Stomach (tissue), 9 donors: ENCODE data around the gene CLCA1. TPM values are rescaled to one million over a fixed set of nuclear protein-coding genes. Genes with fewer than 3 reads are reported as not detected.

Experiments used
- DNase-seq, 2 donors: peaks; one replicate each; pipeline versions ENCODE4 v3.0.0 to v3.0.0-alpha.2; 2013 to 2019
- H3K27ac ChIP-seq, 5 donors: fragments of 200-600 bp in 4 of 5; sonication (generic) in 4 of 5; one replicate each; pipeline ENCODE4 v1.5.1; 2013 to 2019; ENCODE audit warnings: mild to moderate bottlenecking in 1 of 5, moderate library complexity in 1 of 5
- H3K27me3 ChIP-seq, 3 donors: fragments of 200-600 bp; sonication (generic); one replicate each; pipeline ENCODE4 v1.5.1; 2017 to 2019; ENCODE audit warnings: mixed run types in 1 of 3
- H3K36me3 ChIP-seq, 4 donors: fragments of 200-600 bp; sonication (generic); 1 replicate in 3 of 4; 2 replicates in 1 of 4; pipeline ENCODE4 v1.5.1; 2016 to 2019
- H3K4me1 ChIP-seq, 4 donors: fragments of 200-600 bp; sonication (generic); one replicate each; pipeline ENCODE4 v1.5.1; 2016 to 2019
- H3K4me3 ChIP-seq, 4 donors: fragments of 200-600 bp; sonication (generic) in 3 of 4; one replicate each; pipeline ENCODE4 v1.5.1; 2016 to 2019; ENCODE audit warnings: mild to moderate bottlenecking in 1 of 4
- H3K9me3 ChIP-seq, 4 donors: fragments of 200-600 bp; sonication (generic); one replicate each; pipeline ENCODE4 v1.5.1; 2016 to 2019
- CTCF ChIP-seq, 7 experiments: fragments of 450-650 bp in 4 of 7; fragments of 200-600 bp in 3 of 7; sonication (generic) in 3 of 7; IDR thresholded peaks; one replicate each; pipeline ENCODE4 v1.5.1; 2016 to 2019; ENCODE audit warnings: antibody characterized with exemption in 7 of 7, control low read depth in 2 of 7, mild to moderate bottlenecking in 1 of 7
- EP300 ChIP-seq: sonication (generic); formaldehyde crosslinking; IDR thresholded peaks from one replicate; pipeline ENCODE4 v1.6.1; 2017; ENCODE audit warnings: antibody characterized with exemption
- POLR2A ChIP-seq, 4 donors: fragments of 450-650 bp; IDR thresholded peaks; one replicate each; pipeline ENCODE4 v1.6.1; 2016; ENCODE audit warnings: antibody characterized with exemption in 4 of 4, control low read depth in 2 of 4, mild to moderate bottlenecking in 1 of 4, moderate library complexity in 1 of 4
- POLR2AphosphoS5 ChIP-seq, 3 donors: sonication (generic); formaldehyde crosslinking; IDR thresholded peaks; one replicate each; pipeline ENCODE4 v1.6.1; 2016; ENCODE audit warnings: antibody characterized with exemption in 3 of 3
- WGBS, 5 donors: extraction: QIAGEN DNeasy Blood & Tissue Kit in 3 of 5; methylation state at CpG; one replicate each; pipeline versions ENCODE4 v1.1.5 to v1.1.7; 2013 to 2018; 5-methylcytosine and 5-hydroxymethylcytosine counted together
- intact Hi-C: fragments of 100-400 bp; cut with DNase I; formaldehyde crosslinking; loops from one replicate; pipeline ENCODE4 v1.15.1; 2023; ENCODE audit warnings: low total_unique reads
- polyA plus RNA-seq, 3 donors: library from polyadenylated mRNA; stranded (reverse); fragments of 200-250 nt; gene quantifications; one replicate each; pipeline ENCODE4 v1.2.3, GENCODE V29; 2013
- total RNA-seq, 5 donors: library from RNA; depleted of rRNA; stranded (reverse); fragments of >200 nt; gene quantifications; one replicate each; pipeline versions ENCODE4 v1.1.0 to v1.2.3, GENCODE V29; 2014 to 2016
- donor health status: healthy with polysubstance abuse.
- donor health status: Bipolar disorder and iron deficiency.
- donor health status: healthy.

CLCA1 gene
- total and polyA plus RNA-seq, 8 donors, result 0.12 to 89.8 (median 13.0) TPM; not detected in 4

DNA sequence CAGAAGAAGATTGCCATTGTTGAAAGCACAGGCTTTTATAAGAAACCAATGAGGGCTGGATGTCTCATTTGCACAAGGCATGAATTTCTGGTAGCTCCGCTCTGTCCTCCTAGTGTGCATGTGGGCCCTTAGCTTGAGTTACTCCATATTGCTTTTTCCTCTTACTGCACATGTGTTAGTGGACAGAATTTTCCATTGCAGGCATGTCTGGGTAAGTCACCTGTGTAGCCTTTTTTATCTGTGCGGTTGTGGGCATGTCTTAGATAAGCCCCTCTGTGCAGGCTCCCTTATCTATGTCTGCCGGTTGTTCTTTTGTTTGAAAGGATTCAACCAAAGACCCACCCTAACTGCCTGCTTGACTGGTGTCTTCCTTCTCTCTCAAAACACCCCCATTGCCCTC, 7.2 kb upstream of the CLCA1 start:
- 52 to 73% (median 56%) methylated on average over 3 of the region's 3 CpGs for WGBS, 5 donors
- peaks cover 0 to 7% (median 0%) of the 10 kb centered on the region in 3 donors for H3K27me3 ChIP-seq
- intact Hi-C loops, result no loop called here
- H3K4me3 ChIP-seq, result no peak overlapping the region
- H3K4me1 ChIP-seq, result no peaks in the 10 kb centered on the region
- H3K27ac ChIP-seq, result no peak overlapping the region
- DNase-seq, result no peak
- TF ChIP-seq CTCF (IDR thresholded peaks at IDR 0.05) (no peak), POLR2AphosphoS5 (IDR thresholded peaks at IDR 0.05) (no peak), POLR2A (IDR thresholded peaks at IDR 0.05) (no peak), EP300 (no peak)
- no peaks in the 10 kb centered on the region for H3K9me3 ChIP-seq
- H3K36me3 ChIP-seq, result no peaks in the 10 kb centered on the region

DNA sequence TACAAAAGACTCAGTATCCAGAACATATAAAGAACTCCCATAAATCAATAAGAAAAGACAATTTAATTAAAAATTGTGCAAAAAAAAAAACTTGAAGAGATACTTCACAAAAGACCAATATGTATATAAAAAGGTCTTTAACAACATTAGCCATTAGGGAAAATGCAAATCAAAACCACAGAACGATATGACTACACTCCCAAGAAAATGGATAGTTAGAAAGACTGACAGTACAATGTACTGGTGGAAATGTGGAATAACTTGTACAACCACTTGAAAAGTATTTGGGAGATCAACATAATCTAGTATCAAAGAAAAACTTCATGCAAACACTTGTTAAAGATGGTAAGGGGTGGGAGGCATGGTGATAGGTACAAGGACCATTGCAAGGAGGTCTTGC, 3.9 kb upstream of the CLCA1 start:
- intact Hi-C loops, result no loop called here
- H3K27me3 ChIP-seq, result peaks cover 0 to 4% (median 3%) of the 10 kb centered on the region in 3 donors
- no peaks in the 10 kb centered on the region for H3K4me1 ChIP-seq
- 56 to 77% (median 75%) methylated on average over 1 of the region's 1 CpG for WGBS, 5 donors
- H3K36me3 ChIP-seq, result no peaks in the 10 kb centered on the region
- TF ChIP-seq POLR2AphosphoS5 (IDR thresholded peaks at IDR 0.05), result no peak
- TF ChIP-seq CTCF (IDR thresholded peaks at IDR 0.05), result no peak
- no peak for TF ChIP-seq POLR2A (IDR thresholded peaks at IDR 0.05)
- no peak for TF ChIP-seq EP300
- no peak overlapping the region for H3K27ac ChIP-seq
- H3K4me3 ChIP-seq, result no peak overlapping the region
- H3K9me3 ChIP-seq, result no peaks in the 10 kb centered on the region
- no peak for DNase-seq

DNA sequence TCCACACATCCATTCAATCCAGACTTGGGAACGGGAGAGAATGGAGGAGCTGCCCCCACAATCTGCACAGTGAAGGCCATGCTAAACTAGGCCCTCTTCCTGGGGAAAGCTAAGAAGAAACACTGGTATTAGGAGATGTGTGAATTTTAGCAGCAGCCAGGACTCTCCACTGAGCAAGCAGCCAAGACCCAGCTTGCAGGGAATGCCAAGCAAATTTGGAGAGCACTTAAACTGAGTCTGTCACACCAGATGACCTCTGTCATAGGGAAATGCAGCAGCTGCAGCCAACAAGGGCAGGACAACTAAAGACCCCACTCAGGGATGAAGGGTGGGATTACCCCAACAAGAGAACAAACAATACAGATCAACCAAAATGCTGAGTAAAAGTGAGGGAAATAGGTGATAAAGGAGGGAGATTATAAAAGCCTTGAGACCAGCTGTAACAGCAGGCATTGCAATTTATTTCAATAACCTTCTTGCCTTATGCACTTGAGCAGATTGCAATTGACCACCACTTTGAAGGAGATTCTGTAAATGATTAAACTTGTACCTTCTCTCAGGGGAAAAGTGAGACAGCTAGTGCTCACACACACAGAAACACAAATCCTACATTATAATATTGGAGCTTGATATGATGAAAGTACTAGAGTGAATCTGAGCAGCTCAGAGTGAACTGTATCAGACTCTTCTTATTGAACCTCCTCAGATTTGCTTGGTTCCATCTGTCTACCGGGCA, 2.5 kb upstream of the CLCA1 start:
- intact Hi-C loops, result no loop called here

GRCh38 chr1:86466986-86467385, 1.7 kb upstream of the CLCA1 start:
- intact Hi-C loops, result no loop called here
- 58 to 74% (median 69%) methylated on average over 4 of the region's 4 CpGs for WGBS, 5 donors
- Histone ChIP-seq H3K4me3 (no peak overlapping the region), H3K36me3 (no peaks in the 10 kb centered on the region), H3K27me3 (peaks cover 0 to 15% (median 4%) of the 10 kb centered on the region in 3 donors), H3K27ac (no peak overlapping the region), H3K9me3 (no peaks in the 10 kb centered on the region), H3K4me1 (no peaks in the 10 kb centered on the region)
- DNase-seq, result no peak
- TF ChIP-seq POLR2A (IDR thresholded peaks at IDR 0.05) (no peak), CTCF (IDR thresholded peaks at IDR 0.05) (no peak), EP300 (no peak)

More for the DNA sequence above, 2.5 kb upstream of the CLCA1 start:
- no peak overlapping the region for H3K27ac ChIP-seq
- WGBS, 5 donors, result 69 to 94% (median 82%) methylated on average over 2 of the region's 2 CpGs
- no peaks in the 10 kb centered on the region for H3K9me3 ChIP-seq
- no peak overlapping the region for H3K4me3 ChIP-seq
- H3K4me1 ChIP-seq, result no peaks in the 10 kb centered on the region
- no peak for DNase-seq
- TF ChIP-seq EP300 (no peak), POLR2AphosphoS5 (IDR thresholded peaks at IDR 0.05) (no peak), CTCF (IDR thresholded peaks at IDR 0.05) (no peak), POLR2A (IDR thresholded peaks at IDR 0.05) (no peak)
- no peaks in the 10 kb centered on the region for H3K36me3 ChIP-seq
- H3K27me3 ChIP-seq, result peaks cover 0 to 15% (median 3%) of the 10 kb centered on the region in 3 donors
